NCI-H82 treated with DMSO at 0.1 percent for 48 hours (cell line): ENCODE measurements around the gene VANGL1.

Source experiments
- DNase-seq: peaks from one replicate; lab custom pipeline; 2025; ENCODE audit not compliant: unreplicated experiment; lab: John Stamatoyannopoulos, UW

VANGL1 gene

DNA sequence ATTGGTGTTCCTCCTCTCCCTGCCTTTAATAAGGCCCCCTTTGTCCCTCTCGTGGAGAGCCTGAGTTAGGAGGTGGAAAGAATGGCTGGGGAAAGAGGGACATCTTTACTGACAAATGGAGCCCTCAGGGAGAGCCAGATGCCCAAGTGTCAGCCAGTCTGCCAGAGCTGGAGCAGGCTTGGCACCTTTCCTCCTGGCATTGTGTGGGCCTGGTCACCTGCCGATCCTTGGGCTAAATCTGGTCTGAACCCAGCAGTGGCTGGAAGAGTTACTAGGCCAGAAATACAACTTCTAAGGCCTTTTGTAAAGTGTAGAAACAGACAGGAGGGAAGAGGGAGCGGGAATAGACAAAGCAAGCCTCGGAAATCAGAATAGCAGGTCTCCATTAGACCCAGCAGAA lies 24.9 kb downstream of the VANGL1 start:
- DNase-seq = no peak

DNA sequence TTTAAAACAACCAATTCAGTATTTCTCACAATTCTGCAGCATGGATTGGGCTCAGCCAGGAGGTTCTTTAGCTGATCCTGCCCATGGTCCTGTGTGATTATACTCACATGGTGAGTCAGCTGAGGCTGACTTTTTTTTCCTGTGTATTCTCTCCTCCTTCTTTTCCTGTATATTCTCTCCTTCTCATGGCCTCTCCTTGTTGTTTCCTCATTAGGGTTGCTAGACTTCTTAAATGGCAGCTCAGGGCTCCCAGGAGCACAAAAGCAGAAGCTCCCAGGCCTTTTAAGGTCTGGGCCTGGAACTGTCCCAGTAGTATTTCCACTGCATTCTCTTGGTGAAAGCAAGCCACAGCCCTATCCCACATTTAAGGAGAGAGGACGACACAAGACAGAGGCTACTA lies 26.8 kb downstream of the VANGL1 start:
- no peak for DNase-seq

DNA sequence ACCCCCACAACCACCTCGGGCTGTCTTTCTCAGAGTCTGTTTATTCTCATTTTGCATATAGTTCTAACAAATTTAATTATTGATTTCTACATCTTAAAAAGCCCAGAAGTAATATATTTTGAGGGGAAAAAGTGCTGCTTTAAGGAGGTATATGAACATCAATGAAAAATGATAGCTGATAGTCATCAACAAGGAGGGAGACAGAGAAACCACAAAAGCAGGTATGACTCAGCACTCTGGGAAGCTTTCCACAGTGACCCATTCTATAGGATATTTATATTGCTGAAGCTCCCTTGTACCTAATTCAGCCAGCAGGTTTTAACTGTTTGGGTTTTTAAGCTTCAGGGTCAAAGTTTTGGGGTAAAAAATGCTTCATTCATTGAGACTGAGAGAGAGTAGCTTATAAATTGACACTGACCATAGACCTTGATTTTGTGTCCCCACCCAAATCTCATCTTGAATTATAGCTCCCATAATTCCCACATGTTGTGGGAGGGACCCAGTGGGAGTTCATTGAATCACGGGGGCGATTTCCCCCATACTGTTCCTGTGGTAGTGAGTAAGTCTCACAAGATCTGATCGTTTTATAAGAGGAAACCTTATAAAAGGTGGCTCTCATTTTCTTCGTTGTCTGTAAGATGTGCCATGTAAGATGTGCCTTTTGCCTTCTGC lies 27.4 kb downstream of the VANGL1 start:
- DNase-seq = no peak

DNA sequence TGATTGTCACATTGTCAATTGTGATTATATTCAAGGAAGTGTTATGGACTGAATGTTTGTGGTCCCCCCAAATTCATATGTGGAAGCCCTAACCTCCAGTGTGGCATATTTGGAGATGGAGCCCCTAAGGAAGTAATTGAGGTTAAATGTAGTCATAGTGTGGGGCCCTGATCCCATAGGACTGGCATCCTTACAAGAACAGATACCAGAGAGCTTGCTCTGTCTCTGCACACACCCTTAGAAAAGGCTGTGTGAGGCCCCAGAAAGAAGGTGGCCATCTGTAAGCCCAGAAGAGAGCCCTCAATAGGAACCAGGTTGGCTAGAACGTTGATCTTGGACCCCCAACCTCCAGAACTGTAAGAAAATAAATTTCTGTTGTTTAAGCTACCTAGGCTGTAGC lies 28.1 kb downstream of the VANGL1 start:
- no peak for DNase-seq

DNA sequence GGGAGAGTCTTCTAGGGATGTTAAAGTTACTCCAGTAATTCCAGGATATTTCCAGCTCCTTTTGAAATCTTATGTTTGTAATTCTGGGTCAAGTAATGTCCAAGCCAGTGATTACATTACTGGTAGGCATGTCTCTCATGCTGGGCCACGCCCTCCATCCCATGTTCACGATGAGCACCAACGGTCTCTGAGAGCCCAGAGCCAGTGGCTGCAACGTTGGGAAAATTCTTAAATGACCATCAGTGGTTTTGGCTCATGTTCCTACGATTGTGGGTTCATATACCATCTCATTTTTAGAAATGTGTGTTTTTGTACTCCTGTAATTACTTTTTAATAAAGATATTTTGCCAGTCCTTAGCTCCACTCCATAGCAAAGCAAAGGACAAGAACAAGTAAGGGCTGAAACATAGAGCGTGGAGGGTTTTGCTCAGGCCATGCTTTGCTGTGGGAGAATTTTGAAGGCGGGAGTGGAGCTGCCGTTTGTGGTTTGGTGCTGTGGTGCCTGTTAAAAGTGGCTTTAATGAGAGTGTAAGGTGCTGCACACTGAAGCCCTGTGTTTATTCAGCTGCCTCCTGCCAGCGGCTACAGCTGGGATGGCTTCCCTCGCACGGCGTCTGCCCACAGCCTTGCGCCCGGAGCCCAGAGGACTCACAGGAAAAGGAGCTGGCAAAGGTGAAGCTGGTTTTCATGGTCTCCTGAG lies 28.9 kb downstream of the VANGL1 start:
- no peak for DNase-seq

DNA sequence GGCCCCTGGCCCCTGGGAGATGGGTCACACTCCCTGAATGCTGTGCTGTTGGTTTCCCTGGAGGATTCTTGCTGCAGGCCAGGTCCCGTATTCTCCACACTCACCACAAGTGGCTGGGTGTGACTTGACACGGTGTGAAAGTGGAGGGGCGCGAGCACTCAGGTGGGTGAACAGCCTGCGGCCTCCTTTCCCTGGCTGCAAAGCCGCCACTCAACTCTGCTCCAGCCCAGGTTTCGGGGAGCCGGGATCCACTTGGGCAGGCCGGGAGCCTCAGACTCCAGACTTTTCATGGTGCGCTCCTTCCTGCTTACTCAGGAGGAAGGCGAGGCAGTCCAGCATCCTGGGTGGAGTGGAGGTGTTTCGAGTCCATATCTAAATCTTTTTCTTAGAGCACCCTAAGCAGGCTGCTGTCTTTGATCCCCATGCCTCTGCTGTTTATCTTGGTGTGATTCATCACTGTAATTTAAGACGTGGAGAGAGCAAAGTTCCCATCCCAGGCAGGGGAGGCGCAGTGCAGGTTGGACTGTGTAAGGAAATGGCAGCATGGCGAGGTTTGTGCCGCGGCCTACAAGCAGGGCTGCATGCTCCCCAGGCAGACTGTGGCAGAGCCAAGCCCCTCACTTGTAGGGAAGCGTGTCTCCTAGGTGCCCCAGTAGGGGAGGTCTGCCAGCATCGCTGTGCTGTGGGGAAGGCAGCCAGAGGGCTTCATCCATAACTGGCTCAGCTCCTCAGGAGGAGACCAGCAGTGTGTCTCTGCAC lies 29.6 kb downstream of the VANGL1 start:
- no peak for DNase-seq

DNA sequence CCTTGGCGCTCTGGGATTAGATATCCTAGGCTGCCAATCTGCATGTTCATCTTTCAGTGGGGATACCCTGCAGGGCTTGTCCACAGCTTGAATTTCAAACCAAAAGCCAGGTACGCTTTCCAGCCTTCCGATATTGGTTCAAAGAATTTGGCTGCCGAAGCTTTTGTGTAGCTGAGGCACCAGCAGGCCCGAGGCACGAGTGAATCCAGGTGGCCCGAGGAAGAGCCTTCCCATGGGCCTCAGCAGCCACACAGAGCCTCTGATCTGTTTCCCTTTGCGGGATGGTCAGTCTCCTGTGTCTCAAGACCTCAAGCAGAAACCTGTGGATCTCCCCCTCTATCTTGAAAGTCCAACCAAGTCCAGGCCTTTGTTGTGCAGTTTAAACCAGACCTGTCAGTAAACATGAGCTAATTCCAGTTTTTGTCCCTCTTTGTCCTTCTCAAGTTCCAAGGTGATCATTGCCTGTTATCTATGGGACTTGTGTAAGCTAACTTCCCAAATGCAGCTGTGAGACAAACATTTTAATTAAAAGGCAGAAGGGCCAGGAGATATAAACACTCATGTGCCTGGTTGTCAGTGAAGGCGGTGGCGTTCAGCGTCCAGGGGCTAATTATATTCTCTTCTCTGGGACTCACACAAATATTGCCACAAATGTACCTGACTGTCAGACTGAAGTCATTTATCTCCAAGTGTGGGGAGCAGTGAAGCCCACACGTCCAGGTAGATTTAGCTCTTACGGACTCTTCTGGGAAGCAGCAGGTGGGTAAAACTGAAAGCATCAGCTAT lies 30.6 kb downstream of the VANGL1 start:
- DNase-seq = no peak

DNA sequence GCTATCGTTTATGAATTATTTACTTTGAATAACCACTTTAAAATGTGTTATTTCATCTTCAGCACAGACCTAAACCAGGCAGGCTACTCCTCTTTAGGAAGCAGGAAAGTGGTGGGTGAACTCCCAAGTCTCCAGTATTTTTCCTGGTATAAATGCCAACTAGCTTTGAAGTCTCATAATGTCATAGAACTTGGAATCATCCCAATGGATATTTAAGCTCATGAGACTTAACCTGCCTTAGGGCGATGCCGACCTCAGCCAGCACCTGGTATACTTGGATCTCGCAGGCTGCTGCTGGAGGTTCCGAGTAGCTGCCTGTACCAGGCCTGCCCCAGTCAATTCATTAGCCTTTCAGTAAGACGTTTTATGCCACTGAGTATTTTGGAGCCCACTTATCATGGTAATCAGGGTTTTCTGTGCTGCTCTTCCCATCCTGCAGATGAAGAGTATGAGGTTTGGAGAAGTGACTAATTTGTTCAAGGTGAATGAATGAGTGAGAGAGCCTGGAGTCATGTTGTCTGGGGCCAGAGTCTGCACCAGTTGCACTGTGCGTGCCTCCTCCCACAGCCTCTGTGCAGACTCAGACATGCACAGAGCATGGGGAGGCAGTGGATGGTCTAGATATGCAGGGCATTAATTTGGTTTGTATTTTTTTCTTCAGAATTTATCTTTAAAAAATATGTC lies 34.9 kb downstream of the VANGL1 start:
- no peak for DNase-seq

DNA sequence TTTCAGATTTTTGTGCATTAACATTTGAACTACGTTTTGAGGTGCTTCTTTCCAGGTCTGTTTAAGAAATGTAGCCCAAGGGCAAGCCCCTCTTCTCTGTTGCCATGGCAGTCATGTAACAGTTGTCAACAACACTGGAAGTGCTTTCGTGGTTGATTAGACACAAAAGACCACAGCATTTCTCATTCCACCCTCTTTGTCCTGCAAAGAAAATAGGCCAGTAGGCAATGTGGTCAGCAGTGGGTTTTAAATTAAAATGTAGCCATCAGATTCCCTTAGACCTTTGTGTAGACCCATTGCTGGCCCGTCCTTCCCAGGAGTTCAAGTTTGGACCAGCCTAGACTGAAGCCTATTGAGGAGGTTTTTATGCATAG lies 35.4 kb downstream of the VANGL1 start:
- no peak for DNase-seq

DNA sequence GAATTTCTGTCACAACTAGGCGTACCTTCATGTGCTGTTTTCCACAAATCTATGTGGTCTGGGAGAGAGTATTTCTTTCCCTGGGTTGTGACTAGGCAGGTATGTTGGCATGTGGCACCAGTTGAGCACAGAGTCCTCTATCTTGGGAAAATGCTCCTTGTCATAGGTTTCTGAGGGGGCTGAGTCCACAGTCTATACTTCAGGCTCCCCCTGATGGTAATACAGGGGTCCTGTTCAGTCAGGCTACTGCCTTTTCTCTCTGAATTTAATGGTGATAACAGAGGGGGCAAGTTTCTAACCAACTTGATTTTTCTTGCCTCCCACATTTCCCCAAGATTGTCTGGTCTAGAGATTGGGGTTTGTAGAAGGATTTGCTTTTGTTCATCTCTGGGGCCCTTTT lies 35.8 kb downstream of the VANGL1 start:
- DNase-seq = no peak

DNA sequence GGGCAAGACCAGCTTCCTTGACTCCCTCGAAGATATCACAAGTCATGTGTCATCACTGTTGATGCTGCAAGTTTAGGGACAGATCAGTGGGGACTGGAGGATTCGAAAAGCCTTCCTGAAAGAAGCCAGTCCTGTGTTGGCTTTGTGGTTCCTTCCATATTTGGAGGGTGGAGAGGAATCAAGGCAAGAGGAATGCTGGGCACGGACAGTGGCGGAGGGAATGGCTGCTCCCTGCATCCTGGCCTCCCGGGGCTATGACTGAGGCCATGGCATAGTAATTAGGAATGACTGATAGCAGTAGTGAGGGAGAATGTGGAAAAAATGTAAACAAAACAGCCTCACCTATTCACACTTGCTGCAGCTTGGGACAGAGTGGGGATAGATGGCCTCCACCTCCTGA lies 36.4 kb downstream of the VANGL1 start:
- no peak for DNase-seq

DNA sequence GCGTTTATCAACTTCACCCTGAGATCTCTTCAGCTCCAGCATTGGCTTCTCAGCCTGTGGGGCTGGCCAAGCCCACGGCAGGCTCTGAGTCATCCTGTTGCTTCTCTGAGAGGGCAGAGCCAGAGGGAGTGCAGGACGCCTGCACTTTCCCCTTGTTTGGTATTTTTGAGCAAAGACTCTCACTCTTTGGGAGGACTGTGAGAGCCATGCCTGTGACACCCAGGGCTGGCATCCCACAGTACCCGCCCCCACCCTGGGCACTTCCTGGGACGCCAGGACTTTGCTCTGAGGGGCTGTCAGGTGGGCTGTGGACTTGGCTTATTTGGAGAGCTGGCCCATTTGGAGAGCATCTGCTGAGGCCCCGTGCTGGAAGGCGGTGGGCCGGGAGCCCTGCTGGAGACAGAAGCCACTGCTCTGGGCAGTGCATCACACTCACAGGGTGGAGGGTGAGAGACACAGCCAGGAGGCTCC lies 37.4 kb downstream of the VANGL1 start:
- DNase-seq = no peak

DNA sequence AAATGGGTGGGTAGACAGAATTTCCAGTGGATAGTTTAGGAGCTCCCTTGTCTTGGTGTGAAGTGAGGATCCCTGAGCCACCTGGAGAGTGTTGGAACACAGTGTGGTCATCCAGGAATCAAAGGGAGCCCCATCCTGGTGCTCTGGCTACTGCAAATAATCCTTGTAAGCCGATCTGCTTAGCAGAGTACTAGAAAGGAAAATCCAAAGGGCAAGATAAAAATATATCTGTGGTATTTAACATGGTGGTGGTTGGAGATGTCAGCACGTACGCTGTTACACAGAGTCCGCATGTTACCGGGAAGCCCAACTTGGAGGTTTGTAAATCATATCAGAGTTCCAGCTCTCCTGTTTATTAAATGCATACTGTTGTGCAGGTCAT lies 39.0 kb downstream of the VANGL1 start:
- no peak for DNase-seq

DNA sequence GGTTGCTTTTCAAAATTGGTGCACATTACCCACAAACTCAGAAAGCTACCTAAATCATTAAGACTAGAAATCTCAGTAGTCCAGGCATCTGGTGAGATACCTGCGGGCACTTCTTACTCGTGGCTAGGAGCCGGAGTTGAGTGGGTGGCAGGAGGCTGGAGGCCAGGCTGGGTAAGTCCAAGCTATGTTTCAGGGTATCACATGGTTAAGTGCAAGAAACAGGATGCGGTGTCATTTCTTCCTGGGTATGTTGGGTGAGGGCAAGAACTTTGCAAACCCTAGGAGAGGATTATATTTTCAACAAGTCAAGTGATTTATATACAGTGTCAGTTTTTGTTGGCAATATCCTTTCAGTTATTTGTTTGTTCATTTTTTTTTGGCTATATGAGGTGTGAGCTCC lies 41.0 kb downstream of the VANGL1 start:
- no peak for DNase-seq

DNA sequence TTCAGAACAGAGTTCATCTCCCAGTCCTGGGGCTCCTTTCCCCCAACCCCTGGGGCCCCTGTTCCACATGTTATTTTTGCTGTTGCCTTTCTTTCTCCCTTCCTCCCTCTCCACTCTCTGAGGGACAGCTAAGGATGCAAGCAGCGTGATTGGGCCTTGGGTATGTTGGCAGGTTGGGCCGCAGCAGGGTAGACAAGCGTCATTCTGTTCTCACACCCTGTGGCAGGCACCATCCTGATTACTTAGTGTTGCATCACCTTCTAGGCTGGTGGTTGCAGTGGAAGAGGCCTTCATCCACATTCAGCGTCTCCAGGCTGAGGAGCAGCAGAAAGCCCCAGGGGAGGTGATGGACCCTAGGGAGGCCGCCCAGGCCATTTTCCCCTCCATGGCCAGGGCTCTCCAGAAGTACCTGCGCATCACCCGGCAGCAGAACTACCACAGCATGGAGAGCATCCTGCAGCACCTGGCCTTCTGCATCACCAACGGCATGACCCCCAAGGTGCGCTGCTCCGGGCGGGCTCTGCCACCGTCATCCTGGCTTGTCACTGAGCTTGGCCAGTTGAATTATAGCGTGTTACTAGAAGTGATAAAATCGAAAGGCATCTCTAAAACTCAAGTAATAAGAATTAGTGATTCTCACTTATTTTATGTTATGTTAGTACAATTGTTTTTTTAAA lies 43.4 kb downstream of the VANGL1 start:
- no peak for DNase-seq

DNA sequence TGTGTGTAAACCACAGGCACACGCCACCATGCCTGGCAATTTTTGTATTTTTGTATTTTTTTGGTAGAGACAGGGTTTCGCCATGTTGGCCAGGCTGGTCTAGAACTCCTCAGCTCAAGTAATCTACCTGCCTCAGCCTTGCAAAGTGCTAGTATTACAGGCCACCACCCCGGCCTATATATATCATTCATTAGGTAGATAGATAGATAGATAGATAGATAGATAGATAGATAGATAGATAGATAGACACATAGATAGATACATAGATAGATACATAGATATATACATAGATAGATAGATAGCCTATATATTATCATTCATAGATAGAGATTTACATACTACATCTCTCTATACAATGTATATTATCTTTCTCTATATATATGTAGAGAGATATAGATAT lies 46.0 kb downstream of the VANGL1 start:
- no peak for DNase-seq

DNA sequence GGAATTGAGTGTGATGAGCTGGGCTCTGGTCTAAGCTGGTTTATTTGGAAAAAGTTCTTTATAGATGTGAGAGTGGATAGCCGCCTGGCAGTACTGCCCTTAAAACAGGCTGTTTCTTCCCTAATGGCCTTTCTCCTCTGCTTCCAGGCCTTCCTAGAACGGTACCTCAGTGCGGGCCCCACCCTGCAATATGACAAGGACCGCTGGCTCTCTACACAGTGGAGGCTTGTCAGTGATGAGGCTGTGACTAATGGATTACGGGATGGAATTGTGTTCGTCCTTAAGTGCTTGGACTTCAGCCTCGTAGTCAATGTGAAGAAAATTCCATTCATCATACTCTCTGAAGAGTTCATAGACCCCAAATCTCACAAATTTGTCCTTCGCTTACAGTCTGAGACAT lies 49.2 kb downstream of the VANGL1 start:
- no peak for DNase-seq

DNA sequence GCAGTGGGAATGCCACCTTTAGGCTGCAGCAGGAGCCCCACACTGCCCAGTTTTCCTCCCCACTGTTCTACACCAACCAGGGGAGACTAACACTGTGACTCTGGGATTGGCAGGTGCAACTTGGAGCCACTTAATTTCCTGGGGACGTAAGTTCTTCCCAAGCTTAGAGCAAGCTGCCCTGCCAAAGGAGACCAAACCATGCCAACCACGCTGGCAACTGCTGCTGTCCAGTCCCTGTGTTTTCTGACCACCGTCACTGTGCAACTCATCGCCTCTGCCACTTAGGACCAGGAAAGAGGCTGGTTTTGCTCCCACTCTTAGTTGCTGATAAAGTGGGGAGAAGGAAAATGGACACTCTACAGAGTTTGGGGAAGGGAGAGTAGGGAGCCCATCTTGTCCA lies 50.5 kb downstream of the VANGL1 start:
- no peak for DNase-seq

DNA sequence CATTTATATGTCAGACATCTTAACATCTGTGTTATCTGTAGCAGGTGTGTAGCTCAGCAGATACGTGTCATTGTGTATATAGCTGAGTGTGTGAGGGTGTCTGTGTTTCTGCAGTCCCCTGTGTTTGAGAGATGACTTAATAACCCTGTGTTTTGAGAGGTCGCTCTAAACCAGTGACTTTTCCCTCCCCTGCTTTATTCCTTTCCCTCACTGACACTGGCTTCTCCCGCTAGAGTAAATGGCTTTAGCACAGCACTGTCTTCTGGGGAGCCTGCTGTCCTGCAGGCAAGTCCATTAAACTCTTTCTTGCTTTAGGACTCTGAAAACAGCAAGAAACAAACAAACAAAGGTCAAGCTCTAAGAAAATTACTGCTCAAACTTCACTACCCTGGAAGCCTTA lies 53.0 kb downstream of the VANGL1 start:
- no peak for DNase-seq

DNA sequence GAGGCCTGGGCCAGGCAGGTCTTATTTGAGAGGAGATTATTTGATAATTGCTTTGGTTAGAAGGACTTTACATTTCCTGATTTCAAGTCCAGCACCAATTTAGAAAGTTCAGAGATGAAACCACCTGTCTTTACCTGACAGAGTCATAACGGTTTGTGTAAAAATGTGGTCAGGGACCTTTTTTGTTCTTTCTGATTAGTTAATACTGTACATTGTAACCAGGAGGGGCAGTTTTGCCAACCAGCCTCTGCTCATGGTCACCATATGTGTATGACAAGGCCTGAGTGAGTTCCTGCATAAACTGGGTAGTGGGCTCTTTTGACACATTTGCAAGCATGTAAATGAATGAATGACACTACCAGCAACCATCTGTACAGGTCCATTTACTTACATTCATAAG lies 55.8 kb downstream of the VANGL1 start:
- no peak for DNase-seq
